ENCODE data around the gene DHFR.

DHFR gene

GRCh38 chr5:80594810-80595209 is 60.0 kb downstream of the DHFR start:
- H3K4me3 ChIP-seq (ENCODE audit: low read depth, low read length) = no peak overlapping the region
- no peak for TF ChIP-seq MAX (IDR thresholded peaks at IDR 0.05; ENCODE audit: low read depth, low read length)
- TF ChIP-seq POLR2A (IDR thresholded peaks at IDR 0.05; ENCODE audit: extremely low read depth, insufficient read length) = no peak
- TF ChIP-seq MYC (IDR thresholded peaks at IDR 0.05; ENCODE audit: low read depth, low read length) = no peak
- no peak for TF ChIP-seq CTCF (IDR thresholded peaks at IDR 0.05; ENCODE audit: low read depth, low read length)
- no peak for DNase-seq (ENCODE audit: low read depth)

DNA sequence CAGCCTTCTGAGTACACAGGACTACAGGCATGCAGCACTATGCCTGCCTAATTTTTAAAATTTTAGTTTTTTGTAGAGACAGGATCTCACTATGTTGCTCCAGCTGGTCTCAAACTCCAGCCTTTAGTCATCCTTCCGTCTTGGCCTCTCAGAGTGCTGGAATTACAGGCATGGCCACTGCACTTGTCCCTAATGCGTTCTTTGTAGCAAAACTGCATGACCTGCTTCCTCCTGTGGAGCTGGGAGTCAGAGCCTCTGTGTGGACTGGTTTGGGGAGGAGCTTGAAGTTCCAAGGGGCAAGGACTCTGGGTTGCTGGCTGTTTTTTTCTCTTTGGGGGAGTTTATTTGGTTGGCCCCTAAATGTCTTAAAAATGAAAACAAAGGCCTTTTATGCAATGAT is 62.0 kb downstream of the DHFR start:
- no peak overlapping the region for H3K4me3 ChIP-seq (ENCODE audit: low read depth, low read length)
- TF ChIP-seq CTCF (IDR thresholded peaks at IDR 0.05; ENCODE audit: low read depth, low read length) (no peak), MYC (IDR thresholded peaks at IDR 0.05; ENCODE audit: low read depth, low read length) (no peak), MAX (IDR thresholded peaks at IDR 0.05; ENCODE audit: low read depth, low read length) (no peak), POLR2A (IDR thresholded peaks at IDR 0.05; ENCODE audit: extremely low read depth, insufficient read length) (no peak)
- no peak for DNase-seq (ENCODE audit: low read depth)

- TF ChIP-seq CTCF (IDR thresholded peaks at IDR 0.05; ENCODE audit: low read depth, low read length) = no peak
- no peak for TF ChIP-seq POLR2A (IDR thresholded peaks at IDR 0.05; ENCODE audit: extremely low read depth, insufficient read length)
- TF ChIP-seq MYC (IDR thresholded peaks at IDR 0.05; ENCODE audit: low read depth, low read length) = no peak
- TF ChIP-seq MAX (IDR thresholded peaks at IDR 0.05; ENCODE audit: low read depth, low read length) = no peak
- no peak for DNase-seq (ENCODE audit: low read depth)
- H3K4me3 ChIP-seq (ENCODE audit: low read depth, low read length) = no peak overlapping the region
These were observed 62.7 kb downstream of the DHFR start for GRCh38 chr5:80592105-80592504.

DNA sequence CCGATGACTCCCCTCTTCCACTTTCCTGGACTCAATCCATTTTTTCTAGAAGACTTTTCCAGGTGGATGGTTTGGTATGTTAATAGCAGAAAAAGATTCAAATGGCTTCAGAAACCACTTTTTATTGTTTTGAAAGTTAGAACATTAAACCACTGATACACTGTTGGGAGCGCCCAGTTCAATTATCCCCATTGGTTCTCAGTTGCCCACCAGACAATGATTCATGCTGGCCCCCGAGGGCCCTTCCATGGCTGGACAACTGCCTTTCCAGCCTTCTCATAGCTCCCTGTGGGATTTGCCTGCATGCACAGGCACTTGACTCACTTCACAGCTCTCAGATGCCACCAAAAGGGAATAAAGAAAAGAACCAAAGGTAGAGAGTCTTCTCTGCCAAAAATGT is 63.4 kb downstream of the DHFR start:
- no peak for TF ChIP-seq POLR2A (IDR thresholded peaks at IDR 0.05; ENCODE audit: extremely low read depth, insufficient read length)
- TF ChIP-seq MYC (IDR thresholded peaks at IDR 0.05; ENCODE audit: low read depth, low read length) = no peak
- TF ChIP-seq CTCF (IDR thresholded peaks at IDR 0.05; ENCODE audit: low read depth, low read length) = no peak
- no peak for TF ChIP-seq MAX (IDR thresholded peaks at IDR 0.05; ENCODE audit: low read depth, low read length)

GRCh38 chr5:80590766-80591165 is 64.0 kb downstream of the DHFR start:
- DNase-seq (ENCODE audit: low read depth) = no peak
- TF ChIP-seq MAX (IDR thresholded peaks at IDR 0.05; ENCODE audit: low read depth, low read length) (no peak), CTCF (IDR thresholded peaks at IDR 0.05; ENCODE audit: low read depth, low read length) (no peak), POLR2A (IDR thresholded peaks at IDR 0.05; ENCODE audit: extremely low read depth, insufficient read length) (no peak), MYC (IDR thresholded peaks at IDR 0.05; ENCODE audit: low read depth, low read length) (no peak)
- H3K4me3 ChIP-seq (ENCODE audit: low read depth, low read length) = no peak overlapping the region

More for the DNA sequence above, 63.4 kb downstream of the DHFR start:
- H3K4me3 ChIP-seq (ENCODE audit: low read depth, low read length) = no peak overlapping the region
- no peak for DNase-seq (ENCODE audit: low read depth)
